Glomerular endothelial cell (primary cell): ENCODE results near the gene PCDHA12. TPM values are rescaled to one million over a fixed set of nuclear protein-coding genes. Genes with fewer than 3 reads are reported as not detected.

Experiments
- total RNA-seq: library from RNA; depleted of rRNA; stranded (reverse); fragments of >200 nt; gene quantifications from 2 replicates; pipeline ENCODE4 v1.2.3, GENCODE V29; 2015

PCDHA12 gene
- total RNA-seq, 1 donor from 2014 or later, result not detected

Other genes starting within 250 kb of the PCDHA12 start
- gene CD14, start 242.1 kb upstream of the PCDHA12 start, total RNA-seq, result 0.23 TPM in 1 of 2 replicates, not detected in the other
- gene TMCO6, start 235.9 kb upstream of the PCDHA12 start, total RNA-seq, result 31.9 and 49.7 TPM in 2 replicates
- gene NDUFA2, start 227.7 kb upstream of the PCDHA12 start, total RNA-seq, result 44.9 and 58.9 TPM in 2 replicates
- gene IK, start 227.5 kb upstream of the PCDHA12 start, total RNA-seq, result 76.4 and 90.9 TPM in 2 replicates
- gene WDR55, start 210.4 kb upstream of the PCDHA12 start, total RNA-seq, result 20.5 and 21.3 TPM in 2 replicates
- gene DND1, start 201.7 kb upstream of the PCDHA12 start, total RNA-seq, result 0.29 and 1.1 TPM in 2 replicates
- gene HARS1, start 183.9 kb upstream of the PCDHA12 start, total RNA-seq, result 76.7 and 101 TPM in 2 replicates
- 28.4 and 32.1 TPM in 2 replicates for gene HARS2, start 183.9 kb upstream of the PCDHA12 start, total RNA-seq
- 21.1 and 24.3 TPM in 2 replicates for gene ZMAT2, start 174.9 kb upstream of the PCDHA12 start, total RNA-seq
- gene PCDHA1, start 89.2 kb upstream of the PCDHA12 start, total RNA-seq, result 0.06 TPM in 1 of 2 replicates, not detected in the other
- gene PCDHA2, start 80.5 kb upstream of the PCDHA12 start, total RNA-seq, result 0.15 TPM in 1 of 2 replicates, not detected in the other
- gene PCDHA3, start 74.3 kb upstream of the PCDHA12 start, total RNA-seq, result 0.05 and 0.35 TPM in 2 replicates
- 0.29 TPM in 1 of 2 replicates, not detected in the other for gene PCDHA4, start 68.2 kb upstream of the PCDHA12 start, total RNA-seq
- gene PCDHA5, start 53.7 kb upstream of the PCDHA12 start, total RNA-seq, result 0.18 TPM in 1 of 2 replicates, not detected in the other
- gene PCDHA6, start 47.3 kb upstream of the PCDHA12 start, total RNA-seq, result 0.23 and 0.58 TPM in 2 replicates
- gene PCDHA7, start 41.0 kb upstream of the PCDHA12 start, total RNA-seq, result 0.05 and 0.64 TPM in 2 replicates
- 0.18 TPM in 1 of 2 replicates, not detected in the other for gene PCDHA8, start 34.1 kb upstream of the PCDHA12 start, total RNA-seq
- gene PCDHA9, start 26.9 kb upstream of the PCDHA12 start, total RNA-seq, result 0.06 and 0.19 TPM in 2 replicates
- under 0.01 and 0.47 TPM in 2 replicates for gene PCDHA10, start 19.4 kb upstream of the PCDHA12 start, total RNA-seq
- gene PCDHA11, start 6.4 kb upstream of the PCDHA12 start, total RNA-seq, result 0.23 TPM in 1 of 2 replicates, not detected in the other
- 0.10 and 0.12 TPM in 2 replicates for gene PCDHA13, start 6.8 kb downstream of the PCDHA12 start, total RNA-seq
- gene PCDHAC1, start 51.0 kb downstream of the PCDHA12 start, total RNA-seq, result 0.06 TPM in 1 of 2 replicates, not detected in the other
- gene PCDHAC2, start 91.2 kb downstream of the PCDHA12 start, total RNA-seq, result not detected in 2 replicates
- not detected in 2 replicates for gene PCDHB1, start 176.1 kb downstream of the PCDHA12 start, total RNA-seq
- 0.12 and 0.15 TPM in 2 replicates for gene PCDHB2, start 219.3 kb downstream of the PCDHA12 start, total RNA-seq
- gene PCDHB3, start 225.2 kb downstream of the PCDHA12 start, total RNA-seq, result 0.23 and 0.58 TPM in 2 replicates
- 0.10 and 0.53 TPM in 2 replicates for gene PCDHB4, start 246.5 kb downstream of the PCDHA12 start, total RNA-seq